ENCODE measurements around the gene OR6P1.

The OR6P1 gene

DNA sequence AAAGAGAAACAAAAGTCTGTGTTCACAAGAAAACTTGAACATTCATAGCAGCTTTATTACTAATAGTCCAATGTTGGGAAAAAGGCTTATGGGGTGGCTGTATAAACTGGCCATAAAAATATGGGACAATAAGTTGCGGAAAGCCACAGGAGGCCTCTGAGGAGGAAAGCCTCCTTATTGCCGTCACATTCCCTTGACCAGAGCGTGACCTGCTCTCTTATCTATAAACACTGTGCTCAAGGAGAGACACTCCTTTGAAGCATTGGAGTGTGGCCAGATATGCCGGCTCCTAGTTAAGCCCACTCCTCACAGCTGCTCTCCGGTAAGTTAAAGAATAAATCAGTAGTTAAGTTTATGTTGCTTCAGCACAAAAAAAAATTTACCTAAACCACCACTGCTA is 35.9 kb downstream of the OR6P1 start:
- ChIA-PET CTCF (no interaction called here), POLR2A (no interaction called here)
- TF ChIP-seq, protein P1, sequence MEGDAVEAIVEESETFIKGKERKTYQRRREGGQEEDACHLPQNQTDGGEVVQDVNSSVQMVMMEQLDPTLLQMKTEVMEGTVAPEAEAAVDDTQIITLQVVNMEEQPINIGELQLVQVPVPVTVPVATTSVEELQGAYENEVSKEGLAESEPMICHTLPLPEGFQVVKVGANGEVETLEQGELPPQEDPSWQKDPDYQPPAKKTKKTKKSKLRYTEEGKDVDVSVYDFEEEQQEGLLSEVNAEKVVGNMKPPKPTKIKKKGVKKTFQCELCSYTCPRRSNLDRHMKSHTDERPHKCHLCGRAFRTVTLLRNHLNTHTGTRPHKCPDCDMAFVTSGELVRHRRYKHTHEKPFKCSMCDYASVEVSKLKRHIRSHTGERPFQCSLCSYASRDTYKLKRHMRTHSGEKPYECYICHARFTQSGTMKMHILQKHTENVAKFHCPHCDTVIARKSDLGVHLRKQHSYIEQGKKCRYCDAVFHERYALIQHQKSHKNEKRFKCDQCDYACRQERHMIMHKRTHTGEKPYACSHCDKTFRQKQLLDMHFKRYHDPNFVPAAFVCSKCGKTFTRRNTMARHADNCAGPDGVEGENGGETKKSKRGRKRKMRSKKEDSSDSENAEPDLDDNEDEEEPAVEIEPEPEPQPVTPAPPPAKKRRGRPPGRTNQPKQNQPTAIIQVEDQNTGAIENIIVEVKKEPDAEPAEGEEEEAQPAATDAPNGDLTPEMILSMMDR (IDR thresholded peaks at IDR 0.05; ENCODE audit: insufficient read depth, low read length, missing control alignments): no peak
- DNase-seq (ENCODE audit: low read depth, low spot score): no peak
- H3K4me3 ChIP-seq (ENCODE audit: low read depth, low read length): no peak overlapping the region

DNA sequence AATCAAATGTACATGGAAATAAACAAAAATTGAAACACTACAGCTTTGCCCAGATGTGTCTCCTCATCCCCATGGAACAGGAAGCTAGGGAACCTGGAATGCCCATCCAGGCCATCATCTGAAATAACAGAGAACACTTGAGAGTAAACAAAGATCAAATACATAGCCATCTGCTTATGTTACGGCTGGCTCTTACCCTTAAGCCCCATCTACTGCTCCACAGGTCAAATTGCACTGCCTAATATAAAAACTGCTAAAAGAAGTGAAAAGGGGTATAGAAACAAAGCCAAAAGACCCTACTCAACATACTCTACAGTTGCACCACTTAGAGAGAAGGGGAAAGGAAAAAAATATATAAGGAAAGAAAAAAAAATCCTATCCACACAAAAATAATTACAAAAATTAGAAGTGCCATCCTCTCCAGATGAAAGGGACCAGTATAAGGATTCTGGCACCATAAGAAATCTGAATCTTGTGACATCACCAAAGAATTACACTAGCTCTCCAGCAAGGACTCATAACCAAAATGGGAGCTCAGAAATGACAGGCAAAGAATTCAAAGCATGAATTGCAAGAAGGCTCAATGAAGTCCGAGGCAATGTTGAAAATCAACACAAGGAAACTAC is 43.1 kb downstream of the OR6P1 start:
- TF ChIP-seq, protein P1 (IDR thresholded peaks at IDR 0.05; ENCODE audit: insufficient read depth, low read length, missing control alignments): peak; percentile 43
- ChIA-PET POLR2A (no interaction called here), CTCF (interaction anchor here (0.7 to 1.9 kb wide), 5 partner anchors 158 to 1491 kb away, joined by 3 to 11 read pairs (median 3); no protein-coding TSS in a partner anchor)
- no peak overlapping the region for H3K4me3 ChIP-seq (ENCODE audit: low read depth, low read length)
- DNase-seq (ENCODE audit: low read depth, low spot score): no peak

DNA sequence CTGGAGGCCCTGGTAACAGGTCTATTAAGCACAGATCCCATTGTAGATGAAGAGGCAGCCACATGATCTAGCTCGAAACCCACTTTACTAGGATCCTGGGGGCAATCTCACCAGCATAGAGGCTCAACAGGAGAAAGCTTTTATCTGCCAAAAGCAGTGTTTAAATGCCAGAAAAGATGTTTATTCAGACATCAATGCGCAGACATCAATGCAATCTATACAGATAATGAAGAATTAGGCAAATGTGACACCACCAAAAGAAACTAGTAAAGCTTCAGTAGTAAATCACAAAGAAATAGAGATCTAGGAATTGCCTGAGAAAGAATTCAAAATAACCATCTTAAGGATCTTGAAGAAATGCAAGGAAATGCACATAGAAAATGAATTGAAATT is 48.7 kb downstream of the OR6P1 start:
- ChIA-PET CTCF (no interaction called here), POLR2A (no interaction called here)
- DNase-seq (ENCODE audit: low read depth, low spot score): no peak
- TF ChIP-seq, protein P1 (IDR thresholded peaks at IDR 0.05; ENCODE audit: insufficient read depth, low read length, missing control alignments): no peak
- H3K4me3 ChIP-seq (ENCODE audit: low read depth, low read length): no peak overlapping the region

DNA sequence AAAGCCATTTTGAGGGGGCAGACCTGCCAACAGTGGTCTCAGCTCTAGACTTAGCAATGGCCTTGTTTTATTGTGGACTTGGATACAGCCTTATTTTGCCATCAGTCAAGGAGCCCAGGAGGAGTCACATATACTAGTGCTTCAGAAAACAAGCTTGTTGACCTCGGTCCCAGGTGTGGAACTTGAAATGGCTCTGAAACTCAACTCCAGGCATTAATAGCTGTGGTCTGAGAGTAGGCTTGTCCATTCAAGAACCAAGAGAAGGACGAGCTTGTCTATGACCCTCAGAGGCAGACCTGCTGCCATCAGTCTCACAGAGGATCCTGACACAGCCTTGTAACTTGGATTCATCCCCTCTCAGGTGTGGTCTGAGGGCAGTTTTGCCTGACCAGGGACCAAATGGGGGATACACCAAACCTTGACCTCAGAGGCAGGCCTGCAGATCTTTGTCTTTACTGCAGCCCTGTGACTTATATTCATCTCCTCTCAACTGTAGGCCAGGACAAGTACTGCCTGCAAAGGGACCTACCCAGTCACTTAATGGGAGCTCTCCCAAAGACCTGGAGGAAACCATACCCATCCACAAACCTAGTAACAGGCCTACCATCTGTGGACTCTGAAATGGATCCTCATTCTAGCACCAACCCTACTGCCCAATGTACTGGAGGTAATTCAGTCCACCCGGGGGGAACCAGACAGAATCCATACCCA is 49.3 kb downstream of the OR6P1 start:
- ChIA-PET CTCF (no interaction called here), POLR2A (no interaction called here)
- TF ChIP-seq, protein P1 (IDR thresholded peaks at IDR 0.05; ENCODE audit: insufficient read depth, low read length, missing control alignments): no peak
- no peak overlapping the region for H3K4me3 ChIP-seq (ENCODE audit: low read depth, low read length)
- DNase-seq (ENCODE audit: low read depth, low spot score): no peak

DNA sequence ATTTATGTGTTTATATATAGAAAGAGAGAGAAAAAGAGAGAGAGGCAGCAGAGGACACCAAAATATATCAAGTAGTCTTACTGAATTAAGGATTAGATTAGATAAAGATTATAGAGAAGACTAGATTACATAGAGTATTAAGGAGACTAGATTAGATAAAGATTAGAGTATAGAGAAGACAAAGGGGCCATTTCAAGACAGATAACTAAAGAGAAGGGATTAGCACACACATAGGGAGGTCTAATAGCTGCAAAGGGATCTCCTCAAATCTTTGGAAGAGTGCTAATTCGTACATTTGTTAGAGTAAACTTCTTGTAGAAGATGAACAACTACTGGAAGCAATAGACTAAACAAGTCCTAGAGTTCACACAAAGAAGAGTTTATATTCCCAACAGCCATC is 50.4 kb downstream of the OR6P1 start:
- no peak for DNase-seq (ENCODE audit: low read depth, low spot score)
- ChIA-PET CTCF (no interaction called here), POLR2A (no interaction called here)
- TF ChIP-seq, protein P1 (IDR thresholded peaks at IDR 0.05; ENCODE audit: insufficient read depth, low read length, missing control alignments): no peak
- H3K4me3 ChIP-seq (ENCODE audit: low read depth, low read length): no peak overlapping the region

DNA sequence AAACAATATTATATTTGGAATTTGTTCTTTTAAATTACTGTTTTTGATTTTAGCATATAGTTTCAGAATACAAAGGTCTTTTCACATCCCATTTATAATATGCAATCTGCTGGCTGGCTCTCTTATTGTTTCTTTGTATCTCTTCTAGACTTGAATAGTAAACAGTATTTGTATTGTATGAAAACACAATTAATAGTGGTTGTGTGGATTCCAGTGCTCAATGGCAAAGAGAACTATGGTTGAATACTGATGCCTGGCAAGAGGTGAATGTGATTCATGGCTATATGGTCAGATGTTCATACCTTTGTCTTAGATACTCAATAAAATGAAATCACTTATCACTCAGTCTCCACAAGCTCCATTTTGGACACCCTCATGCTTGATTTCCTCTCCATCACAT is 53.4 kb downstream of the OR6P1 start:
- no peak overlapping the region for H3K4me3 ChIP-seq (ENCODE audit: low read depth, low read length)
- POLR2A ChIA-PET: no interaction called here
- DNase-seq (ENCODE audit: low read depth, low spot score): no peak
- CTCF ChIA-PET: no interaction called here
- TF ChIP-seq, protein P1 (IDR thresholded peaks at IDR 0.05; ENCODE audit: insufficient read depth, low read length, missing control alignments): no peak

Data from AG04449 (cell line).